ENCODE measurements around the gene CDX1. TPM values are rescaled to one million over a fixed set of nuclear protein-coding genes. Genes with fewer than 3 reads are reported as not detected.

The CDX1 gene
- total RNA-seq, 2 experiments from 2014 or later: not detected

DNA sequence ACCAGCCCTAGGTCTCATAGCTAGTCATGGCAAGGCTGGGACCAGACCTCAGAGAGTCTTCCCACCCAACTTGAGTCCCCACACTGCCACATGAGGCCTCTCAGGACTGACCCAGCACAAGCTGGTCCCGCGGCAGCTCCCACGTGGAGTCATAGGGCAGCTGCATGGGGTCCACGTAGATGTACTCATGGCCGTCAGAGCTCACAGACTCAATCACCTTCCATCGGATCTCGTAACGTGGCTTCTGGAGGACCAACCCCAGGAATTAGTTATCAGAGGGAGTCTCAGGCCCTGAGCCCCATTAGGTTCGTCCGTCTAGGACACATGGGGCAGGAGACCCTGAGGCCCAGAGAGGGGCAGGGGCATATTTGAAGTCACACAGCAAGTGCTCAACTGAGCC, 41.2 kb upstream of the CDX1 start:
- Mint-ChIP-seq H3K9me3 (no peaks in the 10 kb centered on the region), H3K4me3 (no peak overlapping the region), H3K4me1 (ENCODE audit: low read depth) (no peaks in the 10 kb centered on the region), H3K27ac (no peak overlapping the region), H3K36me3 (ENCODE audit: low read depth) (no peaks in the 10 kb centered on the region), H3K27me3 (no peaks in the 10 kb centered on the region)
- DNase-seq (no peak), ATAC-seq (ENCODE audit: poor library complexity) (no peak)
- ChIA-PET POLR2A (no interaction called here), CTCF (no interaction called here)
- Histone ChIP-seq H3K9me3 (ENCODE audit: control insufficient read depth in 1 of 2, insufficient read depth in 1 of 2, low read length in 2 of 2) (no peaks in the 10 kb centered on the region), H3K4me3 (ENCODE audit: low read length) (no peak overlapping the region), H3K27me3 (ENCODE audit: control insufficient read depth in 1 of 2, insufficient read depth in 2 of 2, low read length in 2 of 2) (no peaks in the 10 kb centered on the region), H3K4me1 (ENCODE audit: insufficient read depth, low read length) (peaks cover 4% of the 10 kb centered on the region), H3K36me3 (ENCODE audit: insufficient read depth, low read length) (no peaks in the 10 kb centered on the region), H3K27ac (ENCODE audit: low read depth in 1 of 2, low read length in 2 of 2) (no peak overlapping the region)
- TF ChIP-seq, protein P1, sequence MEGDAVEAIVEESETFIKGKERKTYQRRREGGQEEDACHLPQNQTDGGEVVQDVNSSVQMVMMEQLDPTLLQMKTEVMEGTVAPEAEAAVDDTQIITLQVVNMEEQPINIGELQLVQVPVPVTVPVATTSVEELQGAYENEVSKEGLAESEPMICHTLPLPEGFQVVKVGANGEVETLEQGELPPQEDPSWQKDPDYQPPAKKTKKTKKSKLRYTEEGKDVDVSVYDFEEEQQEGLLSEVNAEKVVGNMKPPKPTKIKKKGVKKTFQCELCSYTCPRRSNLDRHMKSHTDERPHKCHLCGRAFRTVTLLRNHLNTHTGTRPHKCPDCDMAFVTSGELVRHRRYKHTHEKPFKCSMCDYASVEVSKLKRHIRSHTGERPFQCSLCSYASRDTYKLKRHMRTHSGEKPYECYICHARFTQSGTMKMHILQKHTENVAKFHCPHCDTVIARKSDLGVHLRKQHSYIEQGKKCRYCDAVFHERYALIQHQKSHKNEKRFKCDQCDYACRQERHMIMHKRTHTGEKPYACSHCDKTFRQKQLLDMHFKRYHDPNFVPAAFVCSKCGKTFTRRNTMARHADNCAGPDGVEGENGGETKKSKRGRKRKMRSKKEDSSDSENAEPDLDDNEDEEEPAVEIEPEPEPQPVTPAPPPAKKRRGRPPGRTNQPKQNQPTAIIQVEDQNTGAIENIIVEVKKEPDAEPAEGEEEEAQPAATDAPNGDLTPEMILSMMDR (IDR thresholded peaks at IDR 0.05): no peak
- intact Hi-C loops (cut with DNase I, micrococcal nuclease): no loop called here

DNA sequence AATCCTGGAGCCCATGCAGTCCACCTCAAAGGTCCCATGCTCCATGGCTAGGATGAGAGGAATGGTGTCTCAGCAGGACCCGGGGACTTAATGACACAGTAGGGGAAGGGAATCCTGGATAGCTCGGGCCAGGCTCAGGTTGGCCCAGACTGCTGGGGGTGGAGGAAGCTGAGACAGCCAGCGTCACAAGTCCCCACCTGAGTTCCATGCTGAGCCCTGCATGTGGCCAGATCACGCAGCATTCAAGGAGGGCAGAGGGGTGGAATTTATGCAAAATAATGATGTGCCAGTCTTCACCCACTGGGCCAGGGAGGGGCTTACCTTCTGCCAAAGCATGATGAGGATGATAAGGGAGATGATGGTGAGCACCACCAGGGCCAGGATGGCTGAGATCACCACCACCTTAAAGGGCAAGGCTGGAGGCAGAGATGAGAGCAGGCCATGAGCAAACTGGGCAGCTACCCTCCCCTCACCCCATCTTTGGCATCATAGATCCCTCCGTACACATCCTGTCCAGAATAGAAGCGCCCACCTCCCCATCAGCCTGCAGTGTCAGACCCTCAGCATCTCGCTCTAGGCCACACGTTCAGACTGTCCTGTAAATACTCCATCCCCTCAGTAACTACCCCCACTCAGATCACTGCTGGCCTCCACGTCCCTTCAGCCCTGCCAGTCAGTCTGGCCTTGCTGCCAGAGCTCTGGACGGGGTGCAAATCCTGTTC, 40.2 kb upstream of the CDX1 start:
- POLR2A ChIA-PET: no interaction called here
- Mint-ChIP-seq H3K4me3 (no peak overlapping the region), H3K9me3 (no peaks in the 10 kb centered on the region), H3K27ac (no peak overlapping the region), H3K36me3 (ENCODE audit: low read depth) (no peaks in the 10 kb centered on the region), H3K4me1 (ENCODE audit: low read depth) (no peaks in the 10 kb centered on the region), H3K27me3 (no peaks in the 10 kb centered on the region)
- intact Hi-C loops (cut with DNase I, micrococcal nuclease): no loop called here
- no peaks in the 10 kb centered on the region for H3K9me3 ChIP-seq (ENCODE audit: control insufficient read depth in 1 of 2, insufficient read depth in 1 of 2, low read length in 2 of 2)
- no peaks in the 10 kb centered on the region for H3K27me3 ChIP-seq (ENCODE audit: control insufficient read depth in 1 of 2, insufficient read depth in 2 of 2, low read length in 2 of 2)
- no peak for ATAC-seq (ENCODE audit: poor library complexity)
- no peak overlapping the region for H3K4me3 ChIP-seq (ENCODE audit: low read length)
- TF ChIP-seq, protein P1 (IDR thresholded peaks at IDR 0.05): no peak
- peaks cover 4% of the 10 kb centered on the region for H3K4me1 ChIP-seq (ENCODE audit: insufficient read depth, low read length)
- no peaks in the 10 kb centered on the region for H3K36me3 ChIP-seq (ENCODE audit: insufficient read depth, low read length)
- CTCF ChIA-PET: no interaction called here
- no peak overlapping the region for H3K27ac ChIP-seq (ENCODE audit: low read depth in 1 of 2, low read length in 2 of 2)
- no peak for DNase-seq

DNA sequence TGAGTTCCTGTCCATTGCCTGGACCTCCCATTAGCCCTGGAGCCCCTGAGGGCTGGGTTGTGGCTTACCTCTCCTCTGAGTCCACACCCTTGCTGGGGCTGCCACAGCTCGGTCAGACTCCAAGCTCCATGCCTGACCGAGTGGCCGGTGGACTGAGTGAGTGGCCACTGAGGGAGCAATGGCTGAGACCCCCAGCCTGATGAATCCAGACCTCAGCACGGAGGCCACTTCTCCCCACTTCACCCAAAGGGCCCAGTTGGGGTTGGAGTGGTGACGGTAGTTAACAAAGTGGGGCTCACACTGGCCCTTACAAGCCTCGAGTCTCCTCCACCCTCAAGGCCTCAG, 39.7 kb upstream of the CDX1 start:
- no peaks in the 10 kb centered on the region for H3K4me1 Mint-ChIP-seq (ENCODE audit: low read depth)
- H3K4me3 Mint-ChIP-seq: no peak overlapping the region
- no peaks in the 10 kb centered on the region for H3K36me3 ChIP-seq (ENCODE audit: insufficient read depth, low read length)
- H3K27me3 ChIP-seq (ENCODE audit: control insufficient read depth in 1 of 2, insufficient read depth in 2 of 2, low read length in 2 of 2): no peaks in the 10 kb centered on the region
- POLR2A ChIA-PET: no interaction called here
- no peak overlapping the region for H3K27ac Mint-ChIP-seq
- no peaks in the 10 kb centered on the region for H3K27me3 Mint-ChIP-seq
- TF ChIP-seq, protein P1 (IDR thresholded peaks at IDR 0.05): no peak
- no peaks in the 10 kb centered on the region for H3K9me3 Mint-ChIP-seq
- no peak overlapping the region for H3K27ac ChIP-seq (ENCODE audit: low read depth in 1 of 2, low read length in 2 of 2)
- CTCF ChIA-PET: no interaction called here
- no peak for DNase-seq
- ATAC-seq (ENCODE audit: poor library complexity): no peak
- no peaks in the 10 kb centered on the region for H3K36me3 Mint-ChIP-seq (ENCODE audit: low read depth)
- H3K4me3 ChIP-seq (ENCODE audit: low read length): no peak overlapping the region
- intact Hi-C loops (cut with DNase I, micrococcal nuclease): no loop called here
- peaks cover 4% of the 10 kb centered on the region for H3K4me1 ChIP-seq (ENCODE audit: insufficient read depth, low read length)
- no peaks in the 10 kb centered on the region for H3K9me3 ChIP-seq (ENCODE audit: control insufficient read depth in 1 of 2, insufficient read depth in 1 of 2, low read length in 2 of 2)
